GM12873 (cell line): Measurements from ENCODE around the gene LKAAEAR1.

Experiments used
- CTCF ChIP-seq: IDR thresholded peaks from 2 replicates; pipeline ENCODE4 v1.5.1; 2012; ENCODE audit warnings: low read depth, mild to moderate bottlenecking, moderate library complexity, low read length, control low read depth; ENCODE audit not compliant: insufficient read depth; ENCODE audit errors: missing control alignments

The LKAAEAR1 gene

DNA sequence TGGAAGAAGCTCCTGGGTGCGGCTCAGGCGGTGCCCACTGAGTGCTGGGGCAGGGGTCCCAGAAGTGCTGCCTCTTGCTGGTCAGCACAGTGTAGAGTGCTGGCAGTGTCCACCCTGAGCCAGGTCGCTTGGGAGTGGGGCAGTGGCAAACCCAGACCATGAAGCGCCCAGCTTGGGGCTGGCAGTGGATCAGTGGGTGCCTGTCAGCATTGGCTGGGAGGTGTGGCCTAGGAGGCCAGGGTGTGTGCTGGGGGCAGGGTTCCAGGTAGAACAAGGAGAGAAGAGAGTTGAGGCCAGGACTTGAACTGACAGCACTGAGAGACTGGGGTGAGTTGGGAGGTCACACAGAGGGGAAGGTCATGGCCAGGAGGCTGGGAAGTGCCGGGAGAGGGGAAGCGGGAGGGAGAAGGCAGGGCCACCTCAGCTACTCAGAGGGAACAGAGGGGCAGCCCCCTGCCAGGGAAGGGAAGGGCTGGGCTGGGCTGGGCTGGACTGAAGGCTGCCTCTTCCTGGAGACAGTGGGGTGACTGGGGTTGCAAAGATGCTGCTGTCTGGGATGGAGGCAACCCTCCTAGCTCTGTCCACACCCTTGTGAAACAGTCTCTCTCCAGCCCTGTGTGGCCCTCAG is 17.1 kb downstream of the LKAAEAR1 start:
- TF ChIP-seq CTCF, result no peak

DNA sequence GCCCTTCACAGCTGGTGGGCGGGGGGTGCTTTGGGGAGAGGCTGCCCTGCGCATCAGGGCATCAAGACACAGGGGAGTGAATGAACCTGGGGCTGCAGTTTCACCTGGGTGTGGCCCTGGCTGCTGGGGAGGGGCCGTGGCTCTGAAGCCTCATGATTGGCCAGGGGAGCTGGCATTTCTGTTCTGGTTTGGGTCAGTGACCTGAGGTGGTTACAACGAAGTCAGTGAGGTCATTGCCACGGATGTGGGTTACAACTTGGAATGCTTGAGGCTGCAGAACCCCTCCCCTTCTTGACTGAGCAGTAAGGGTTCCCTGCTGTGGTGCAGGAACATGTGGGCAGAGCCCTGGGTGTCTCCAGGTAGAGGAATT is 18.2 kb downstream of the LKAAEAR1 start:
- TF ChIP-seq CTCF, result no peak

GRCh38 chr20:64065062-64065973 is 18.9 kb downstream of the LKAAEAR1 start:
- TF ChIP-seq CTCF, result no peak

- no peak for TF ChIP-seq CTCF
These were observed 20.0 kb downstream of the LKAAEAR1 start for GRCh38 chr20:64064145-64064698.

DNA sequence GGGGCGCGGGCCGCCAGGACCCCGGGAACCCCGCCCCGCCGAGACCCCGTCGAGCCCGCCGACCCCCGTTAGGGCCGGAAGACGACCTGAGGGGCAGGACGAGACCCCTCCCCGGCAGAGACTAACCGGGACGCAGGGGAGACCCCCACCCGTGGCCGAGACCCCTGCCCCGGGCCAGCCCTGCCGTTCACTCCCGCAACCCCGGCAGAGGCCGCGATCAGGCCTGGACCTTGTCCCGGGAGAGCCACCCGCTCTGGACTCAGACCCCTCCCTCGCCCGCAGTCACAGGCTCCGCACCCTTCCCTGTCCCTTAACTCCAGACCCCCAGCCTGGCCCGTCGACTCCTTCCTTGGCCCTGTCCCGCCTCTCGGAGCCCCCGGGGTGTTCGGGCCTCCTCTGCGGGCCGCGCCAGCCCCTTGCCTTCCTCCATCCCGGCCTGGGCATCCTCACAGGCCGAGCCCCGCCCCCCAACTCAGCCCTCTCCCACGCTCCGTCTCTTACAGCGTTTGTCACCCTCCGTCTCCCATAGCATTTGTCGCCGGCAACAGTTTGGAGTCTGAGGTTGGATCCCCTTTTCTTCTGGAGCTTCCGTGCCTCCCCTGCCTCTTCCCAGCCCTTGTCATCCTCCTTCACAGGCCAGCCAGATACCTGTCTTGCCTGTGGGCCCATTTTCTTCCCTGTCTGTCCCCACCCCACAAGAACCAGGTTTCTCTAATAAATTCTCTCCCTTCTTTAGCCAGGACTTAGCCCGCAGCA is 20.6 kb downstream of the LKAAEAR1 start:
- TF ChIP-seq CTCF, result no peak

GRCh38 chr20:64062596-64063388 is 21.4 kb downstream of the LKAAEAR1 start, which contains the start of gene TCEA2:
TSS of gene TCEA2 (plus strand) at chr20:64063198. CDS start at chr20:64063313, 115 bp downstream.
- no peak for TF ChIP-seq CTCF
